ENCODE results near the gene KDM7A.

The KDM7A gene

GRCh38 chr7:140039066-140039465 lies 137.7 kb downstream of the KDM7A start:
- Histone ChIP-seq H4K20me1 (ENCODE audit: insufficient read depth, low read length) (peaks cover 6% of the 10 kb centered on the region; the same call in 1 of the 2 replicates), H3K27me3 (ENCODE audit: insufficient read depth, low read length, poor library complexity) (no peaks in the 10 kb centered on the region), H3K9me3 (ENCODE audit: insufficient read depth, low read length, severe bottlenecking) (no peaks in the 10 kb centered on the region), H2AFZ (ENCODE audit: low read depth, low read length) (no peak overlapping the region), H3K4me2 (ENCODE audit: insufficient read depth, low read length) (no peak overlapping the region), H3K36me3 (ENCODE audit: insufficient read depth, low read length) (peaks cover 76% of the 10 kb centered on the region), H3K27ac (ENCODE audit: low read length) (no peak overlapping the region), H3K79me2 (ENCODE audit: insufficient read depth, low read length) (no peaks in the 10 kb centered on the region), H3K9ac (ENCODE audit: low read depth, low read length) (no peak overlapping the region), H3K4me3 (ENCODE audit: low read depth in 1 of 2, low read length in 2 of 2) (no peak overlapping the region), H3K4me1 (ENCODE audit: insufficient read depth, low read length) (peaks cover 5% of the 10 kb centered on the region; the same call in 1 of the 2 replicates)
- no peak for TF ChIP-seq CTCF (IDR thresholded peaks at IDR 0.05; ENCODE audit: borderline replicate concordance, extremely low read depth, low read length, poor library complexity, severe bottlenecking)
- DNase-seq = no peak
- ATAC-seq (ENCODE audit: insufficient read depth, low read depth) = no peak; the same call in 2 of the 3 replicates

GRCh38 chr7:140036224-140036962 lies 140.4 kb downstream of the KDM7A start:
- H3K79me2 ChIP-seq (ENCODE audit: insufficient read depth, low read length) = no peaks in the 10 kb centered on the region
- ATAC-seq (ENCODE audit: insufficient read depth, low read depth) (peak; percentile 67), DNase-seq (peak; percentile 19)
- peaks cover 5% of the 10 kb centered on the region; the same call in 1 of the 2 replicates for H3K4me1 ChIP-seq (ENCODE audit: insufficient read depth, low read length)
- H2AFZ ChIP-seq (ENCODE audit: low read depth, low read length) = no peak overlapping the region
- H3K4me3 ChIP-seq (ENCODE audit: low read depth in 1 of 2, low read length in 2 of 2) = no peak overlapping the region
- H3K27me3 ChIP-seq (ENCODE audit: insufficient read depth, low read length, poor library complexity) = no peaks in the 10 kb centered on the region
- H3K27ac ChIP-seq (ENCODE audit: low read length) = no peak overlapping the region
- TF ChIP-seq CTCF (IDR thresholded peaks at IDR 0.05; ENCODE audit: borderline replicate concordance, extremely low read depth, low read length, poor library complexity, severe bottlenecking) (no peak), EZH2 (IDR thresholded peaks at IDR 0.05; ENCODE audit: borderline replicate concordance, low read depth, low read length, severe bottlenecking) (no peak)
- no peak overlapping the region for H3K4me2 ChIP-seq (ENCODE audit: insufficient read depth, low read length)
- H3K9ac ChIP-seq (ENCODE audit: low read depth, low read length) = no peak overlapping the region
- H3K36me3 ChIP-seq (ENCODE audit: insufficient read depth, low read length) = peaks cover 74% of the 10 kb centered on the region
- H4K20me1 ChIP-seq (ENCODE audit: insufficient read depth, low read length) = peaks cover 3% of the 10 kb centered on the region; the same call in 1 of the 2 replicates
- H3K9me3 ChIP-seq (ENCODE audit: insufficient read depth, low read length, severe bottlenecking) = no peaks in the 10 kb centered on the region

- Histone ChIP-seq H3K27ac (ENCODE audit: low read length) (no peak overlapping the region), H3K27me3 (ENCODE audit: insufficient read depth, low read length, poor library complexity) (no peaks in the 10 kb centered on the region), H3K4me1 (ENCODE audit: insufficient read depth, low read length) (peaks cover 5% of the 10 kb centered on the region; the same call in 1 of the 2 replicates), H3K79me2 (ENCODE audit: insufficient read depth, low read length) (no peaks in the 10 kb centered on the region), H3K9ac (ENCODE audit: low read depth, low read length) (no peak overlapping the region), H4K20me1 (ENCODE audit: insufficient read depth, low read length) (peaks cover 3% of the 10 kb centered on the region; the same call in 1 of the 2 replicates), H3K36me3 (ENCODE audit: insufficient read depth, low read length) (peaks cover 69% of the 10 kb centered on the region), H3K9me3 (ENCODE audit: insufficient read depth, low read length, severe bottlenecking) (no peaks in the 10 kb centered on the region), H2AFZ (ENCODE audit: low read depth, low read length) (no peak overlapping the region), H3K4me3 (ENCODE audit: low read depth in 1 of 2, low read length in 2 of 2) (no peak overlapping the region), H3K4me2 (ENCODE audit: insufficient read depth, low read length) (no peak overlapping the region)
- ATAC-seq (ENCODE audit: insufficient read depth, low read depth) (no peak), DNase-seq (no peak)
- TF ChIP-seq EZH2 (IDR thresholded peaks at IDR 0.05; ENCODE audit: borderline replicate concordance, low read depth, low read length, severe bottlenecking) (no peak), CTCF (IDR thresholded peaks at IDR 0.05; ENCODE audit: borderline replicate concordance, extremely low read depth, low read length, poor library complexity, severe bottlenecking) (no peak)
These were observed 141.2 kb downstream of the KDM7A start for GRCh38 chr7:140035400-140036223.

Data from DND-41 (cell line).